Activated T-helper 1 cell treated with Interleukin-2 at 50 U/mL for 16 hours (primary cell): ENCODE results near the gene VAMP5.
"Not testable (repeated sequence)": the region's sequence is repeated elsewhere in the genome, so short reads cannot be mapped to it uniquely, and the experiment has no call there.

Experiments
- DNase-seq: peaks from one replicate; pipeline ENCODE4 v3.0.0-alpha.2; 2020; ENCODE audit warnings: low read depth

The VAMP5 gene

GRCh38 chr2:85601771-85602475, 17.7 kb downstream of the VAMP5 start:
- DNase-seq = no peak

GRCh38 chr2:85602476-85603234, 18.4 kb downstream of the VAMP5 start, which contains the start of gene TMEM150A:
TMEM150A (minus strand) TSS chr2:85602698; CDS start chr2:85601948, 750 bp downstream.
- DNase-seq = peak; percentile 84

GRCh38 chr2:85604133-85604444, 19.9 kb downstream of the VAMP5 start:
- DNase-seq = not testable (repeated sequence)

DNA sequence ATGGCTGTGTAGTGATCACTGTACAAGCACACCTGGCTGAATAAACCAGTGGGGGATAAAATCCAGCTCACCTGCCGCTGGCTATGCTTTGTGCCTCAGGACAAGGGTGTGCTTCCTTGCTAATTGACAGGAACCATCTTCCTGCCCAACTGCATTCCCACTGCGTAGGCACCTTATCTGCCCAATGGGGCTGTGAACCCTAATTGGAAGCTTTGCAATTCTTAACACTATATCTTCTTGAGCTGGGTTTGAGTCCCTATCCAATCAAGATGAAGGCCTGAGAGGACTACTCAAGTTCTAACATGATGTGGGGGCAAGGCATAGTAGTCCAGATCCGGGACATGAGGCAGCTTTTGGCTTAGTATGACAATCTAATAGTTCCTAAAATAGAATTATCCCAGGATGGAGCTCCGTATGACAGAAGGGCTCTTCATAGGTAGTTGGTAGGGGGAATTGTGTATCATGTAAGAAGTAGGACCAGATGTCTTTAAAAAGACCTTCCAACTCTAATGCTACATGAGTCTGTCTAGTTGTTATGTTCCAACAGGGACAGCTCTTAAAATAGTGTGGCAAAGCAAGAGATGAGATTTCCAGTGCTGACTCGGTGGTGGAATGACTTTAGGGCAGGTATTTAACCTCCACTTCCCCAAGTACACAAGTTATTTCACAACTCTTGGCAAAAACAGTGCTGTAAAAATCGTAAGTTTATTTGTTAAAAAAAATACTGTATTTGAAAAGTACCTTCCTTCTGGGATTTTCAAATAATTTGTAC, 20.5 kb downstream of the VAMP5 start:
- no peak for DNase-seq

- DNase-seq = no peak
These were observed 21.3 kb downstream of the VAMP5 start for GRCh38 chr2:85605406-85606115.

DNA sequence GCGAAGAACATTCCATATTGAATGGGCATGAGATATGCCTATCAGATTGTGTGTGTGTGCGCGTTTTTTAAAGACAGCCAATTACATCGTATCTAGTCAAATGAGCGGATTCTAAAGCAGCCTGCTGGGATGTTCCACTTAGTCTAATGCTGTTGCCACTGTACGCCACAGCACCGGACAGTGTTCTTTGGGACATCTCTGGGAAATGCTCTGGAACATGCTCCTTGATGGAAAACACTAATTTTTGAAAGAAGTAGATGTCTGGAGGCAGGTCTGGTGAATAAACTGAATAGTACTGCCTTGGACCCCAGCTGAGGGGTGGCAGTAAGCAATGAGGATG, 21.9 kb downstream of the VAMP5 start:
- no peak for DNase-seq

DNA sequence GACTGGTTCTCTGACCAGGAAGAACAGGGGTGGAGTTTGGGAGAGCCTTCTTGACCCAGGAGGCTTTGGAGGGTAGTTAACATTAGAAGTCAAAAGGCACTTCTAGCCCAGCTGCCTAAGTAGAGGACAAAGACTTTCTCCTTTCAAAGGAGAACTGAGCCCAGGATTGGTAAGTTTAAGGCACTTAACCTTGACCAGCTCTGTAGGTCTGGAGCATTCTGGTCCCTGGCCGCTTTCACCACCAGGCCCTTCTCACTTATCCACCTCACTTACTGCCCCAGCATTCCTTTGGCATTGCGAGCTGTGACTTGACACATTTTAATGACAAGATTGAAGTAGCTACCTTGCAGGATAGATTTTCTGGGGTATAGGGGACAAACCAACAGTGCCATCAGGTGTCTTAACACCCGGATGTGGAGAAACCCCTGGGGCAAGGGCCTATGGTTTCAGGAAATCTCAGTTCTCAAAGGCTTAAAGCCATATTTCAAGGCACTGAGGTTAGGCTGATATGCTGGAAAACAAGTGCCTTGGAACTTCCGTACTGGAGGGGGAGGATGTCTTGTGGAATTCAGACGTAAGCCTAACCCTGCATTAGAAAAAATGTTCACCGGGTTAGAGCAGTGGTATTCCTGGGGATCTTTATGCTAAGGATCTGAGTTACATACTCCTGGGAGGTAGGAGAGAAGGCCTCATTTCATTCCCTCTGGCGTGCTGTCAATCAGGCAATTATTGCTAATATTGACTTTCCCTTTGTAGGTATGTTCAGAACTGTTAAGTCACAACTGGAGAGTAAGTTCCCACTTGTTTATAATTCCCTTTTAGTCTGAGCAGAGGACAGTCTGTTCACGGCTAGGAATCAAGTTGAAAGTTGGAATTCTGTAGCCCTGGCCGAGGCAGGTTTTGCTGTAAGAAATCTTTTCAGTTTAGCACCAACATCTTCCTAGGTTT, 23.3 kb downstream of the VAMP5 start:
- no peak for DNase-seq

- DNase-seq = no peak
These were observed 27.0 kb downstream of the VAMP5 start for GRCh38 chr2:85611217-85611704.

DNA sequence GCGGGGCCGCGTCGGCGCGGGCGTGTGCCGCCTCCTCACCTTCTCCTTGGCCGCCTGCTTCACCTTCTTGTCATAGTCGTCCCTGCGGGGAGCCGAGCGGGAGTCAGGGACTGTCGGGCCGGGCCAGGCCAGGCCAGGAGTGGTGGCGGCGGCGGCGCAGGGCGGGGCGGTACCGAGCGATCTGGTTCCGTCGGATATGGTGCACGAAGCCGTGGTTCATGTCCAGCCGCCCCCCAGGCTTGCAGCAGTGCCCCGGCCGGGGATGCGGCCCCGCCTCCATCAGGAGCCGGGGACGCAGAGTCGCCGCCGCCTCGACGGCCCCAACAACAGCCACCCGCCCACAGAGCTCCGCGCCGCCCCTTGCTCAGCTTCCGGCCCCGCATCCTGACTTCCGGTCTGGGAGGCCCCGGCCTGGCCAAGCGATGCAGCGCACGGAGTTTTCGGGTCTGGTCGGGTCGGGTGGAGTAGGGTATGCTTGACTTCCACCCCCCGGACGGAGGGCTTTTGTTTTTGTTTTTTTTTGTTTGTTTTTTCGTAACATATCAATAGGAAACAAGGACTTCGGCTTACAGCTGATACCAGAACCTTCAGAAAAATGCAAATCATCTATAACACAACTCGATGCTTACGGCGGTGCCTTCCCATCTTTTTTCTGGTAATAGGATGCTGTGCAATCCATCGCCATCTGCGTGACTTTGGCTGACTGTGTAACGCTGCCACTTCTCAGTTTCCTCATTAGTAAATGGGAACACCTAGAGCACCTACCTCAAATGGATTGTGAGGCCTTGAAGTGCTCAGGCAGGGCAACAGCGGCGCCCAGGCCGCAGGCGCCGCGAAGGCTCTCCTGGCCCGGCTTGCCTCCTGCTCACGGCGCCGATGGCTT, 27.7 kb downstream of the VAMP5 start, which contains the start of gene C2orf68:
Gene C2orf68, minus strand, starts transcription at position 362 of the 883 bp plus-strand sequence. Its CDS starts 82 bp downstream, at position 280.
- DNase-seq = peak; percentile 77

GRCh38 chr2:85613717-85614515, 29.7 kb downstream of the VAMP5 start:
- no peak for DNase-seq

- DNase-seq = not testable (repeated sequence)
These were observed 30.5 kb downstream of the VAMP5 start for GRCh38 chr2:85614757-85615156.

GRCh38 chr2:85615413-85615728, 31.1 kb downstream of the VAMP5 start:
- no peak for DNase-seq

DNA sequence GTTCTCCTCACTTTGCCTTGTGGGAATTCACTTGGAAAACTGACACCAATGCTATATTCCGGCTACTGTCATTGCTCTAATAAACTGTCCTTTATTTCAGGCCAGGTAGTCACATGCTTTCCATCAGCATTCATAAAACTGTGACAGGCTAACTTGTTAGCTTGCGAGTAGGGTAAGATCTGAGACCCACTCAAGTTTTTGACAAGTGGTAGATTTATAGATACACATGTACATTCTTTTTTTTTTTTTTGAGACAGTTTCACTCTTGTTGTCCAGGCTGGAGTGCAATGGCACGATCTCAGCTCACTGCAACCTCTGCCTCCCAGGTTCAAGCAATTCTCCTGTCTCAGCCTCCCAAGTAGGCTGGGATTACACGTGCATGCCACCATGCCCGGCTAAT, 33.5 kb downstream of the VAMP5 start:
- DNase-seq = not testable (repeated sequence)

GRCh38 chr2:85619617-85620016, 35.4 kb downstream of the VAMP5 start:
- no peak for DNase-seq

GRCh38 chr2:85621338-85621737, 37.1 kb downstream of the VAMP5 start:
- no peak for DNase-seq

DNA sequence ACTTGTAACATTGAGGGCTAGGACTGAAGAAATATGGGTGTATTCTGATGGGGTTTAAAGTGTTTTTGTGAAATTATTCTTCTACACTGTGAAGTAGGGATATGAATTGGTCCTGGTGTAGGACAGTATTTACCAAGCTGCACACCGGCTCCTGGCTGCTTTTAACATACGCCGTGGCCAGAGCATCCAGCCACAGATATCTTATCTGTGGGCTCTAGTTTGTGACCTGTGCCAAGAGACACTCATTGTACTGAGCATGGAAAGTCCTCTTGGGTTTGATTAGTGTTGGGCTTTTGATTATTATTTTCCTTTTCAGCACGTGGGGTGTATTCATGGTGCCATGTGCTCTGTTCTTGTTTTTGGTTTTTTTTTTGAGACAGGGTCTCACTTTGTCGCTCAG, 39.8 kb downstream of the VAMP5 start:
- no peak for DNase-seq

DNA sequence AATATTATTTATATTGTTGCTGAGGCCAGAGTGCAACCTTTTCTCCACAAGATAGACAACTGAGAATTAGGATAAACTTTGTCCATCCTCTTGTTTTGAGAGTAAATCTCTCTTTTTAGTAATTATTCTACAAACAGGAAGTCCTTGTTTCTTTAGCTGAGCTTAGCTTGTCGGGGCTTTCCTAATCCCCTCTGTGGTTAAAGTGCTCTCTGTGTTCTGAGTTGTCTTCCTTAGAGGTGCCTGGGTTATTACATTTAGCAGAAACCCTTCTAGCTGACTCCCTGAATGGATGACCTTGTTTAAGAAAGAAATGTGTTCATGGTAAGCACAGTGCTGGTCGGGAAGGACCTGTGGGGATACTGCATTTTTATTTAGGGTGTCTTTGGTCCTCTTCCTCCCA, 44.4 kb downstream of the VAMP5 start:
- DNase-seq = no peak

DNA sequence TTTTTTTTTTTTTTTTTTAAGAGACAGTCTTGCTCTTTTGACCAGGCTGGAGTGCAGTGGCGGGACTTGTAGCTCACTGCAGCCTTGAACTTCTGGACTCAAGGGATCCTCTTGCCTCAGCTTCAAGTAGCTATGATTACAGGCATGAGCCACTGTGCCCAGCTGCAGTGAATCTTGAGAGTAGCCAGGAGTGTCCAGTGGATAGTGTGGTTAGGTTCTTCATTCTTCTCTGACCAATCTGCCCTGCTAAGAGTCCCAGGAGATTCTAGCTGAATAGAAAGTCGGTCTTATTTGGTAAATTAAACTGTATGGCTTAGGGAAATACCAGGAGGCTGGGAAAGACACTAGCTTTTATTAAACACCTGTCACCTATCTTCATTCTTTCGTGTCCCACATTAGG, 47.1 kb downstream of the VAMP5 start:
- DNase-seq = no peak

- DNase-seq = no peak
These were observed 50.8 kb downstream of the VAMP5 start for GRCh38 chr2:85635011-85635410.
